Measurements from ENCODE around the gene TBX3. TPM values are rescaled to one million over a fixed set of nuclear protein-coding genes. Genes with fewer than 3 reads are reported as not detected.

The TBX3 gene
- total and polyA plus RNA-seq, 3 experiments from 2014 or later = not detected

DNA sequence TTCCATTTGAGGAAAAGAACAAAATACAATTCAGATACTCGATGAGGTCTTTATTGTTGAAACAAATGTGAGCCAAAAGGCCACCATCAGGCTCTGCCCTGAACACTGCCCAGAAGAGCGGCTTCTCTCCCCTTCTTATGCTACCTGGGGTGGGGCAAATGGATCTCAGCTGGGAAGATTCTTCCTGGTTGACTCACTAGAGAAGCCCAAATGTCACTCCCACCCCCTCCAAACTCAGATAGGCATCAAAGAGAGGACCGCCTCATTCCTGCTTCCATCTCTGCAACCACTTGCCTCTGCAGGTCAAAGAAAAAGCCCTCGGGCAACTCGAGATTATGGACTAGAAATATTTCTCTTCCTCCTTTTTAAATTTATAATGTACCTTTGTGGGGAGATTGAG is 55.8 kb downstream of the TBX3 start:
- H3K36me3 Mint-ChIP-seq = peaks cover 0 to 1% (median 0%) of the 10 kb centered on the region in 3 donors
- no peak for DNase-seq
- H3K9me3 Mint-ChIP-seq = peaks cover 0 to 3% (median 0%) of the 10 kb centered on the region in 5 donors
- H3K27me3 ChIP-seq (ENCODE audit: insufficient read depth, low read length, poor library complexity, severe bottlenecking) = no peaks in the 10 kb centered on the region
- H3K4me3 ChIP-seq (ENCODE audit: low read length) = no peak overlapping the region
- no peaks in the 10 kb centered on the region for H3K4me1 ChIP-seq (ENCODE audit: insufficient read depth, low read length)
- no peak overlapping the region for H3K27ac Mint-ChIP-seq
- H3K27ac ChIP-seq (ENCODE audit: low read depth, low read length) = no peak overlapping the region
- H3K9me3 ChIP-seq (ENCODE audit: low read length) = no peaks in the 10 kb centered on the region
- ChIA-PET POLR2A (no interaction called here), CTCF (no interaction called here)
- H3K27me3 Mint-ChIP-seq = peaks cover 0 to 1% of the 10 kb centered on the region in 2 donors
- H3K4me1 Mint-ChIP-seq = no peaks in the 10 kb centered on the region
- H3K36me3 ChIP-seq (ENCODE audit: insufficient read depth, low read length) = no peaks in the 10 kb centered on the region
- no peak overlapping the region for H3K4me3 Mint-ChIP-seq

GRCh38 chr12:114627393-114627792 is 56.6 kb downstream of the TBX3 start:
- Mint-ChIP-seq H3K27me3 (peaks cover 0 to 1% of the 10 kb centered on the region in 2 donors), H3K36me3 (peaks cover 0 to 1% (median 0%) of the 10 kb centered on the region in 3 donors), H3K27ac (no peak overlapping the region), H3K4me3 (no peak overlapping the region), H3K4me1 (no peaks in the 10 kb centered on the region), H3K9me3 (peaks cover 0 to 3% (median 0%) of the 10 kb centered on the region in 5 donors)
- ChIA-PET CTCF (interaction anchor here (1.1 kb wide), 1 partner anchor 1290 kb away, joined by 3 read pairs; no protein-coding TSS in a partner anchor), POLR2A (no interaction called here)
- no peaks in the 10 kb centered on the region for H3K4me1 ChIP-seq (ENCODE audit: insufficient read depth, low read length)
- H3K27ac ChIP-seq (ENCODE audit: low read depth, low read length) = no peak overlapping the region
- no peaks in the 10 kb centered on the region for H3K9me3 ChIP-seq (ENCODE audit: low read length)
- no peaks in the 10 kb centered on the region for H3K27me3 ChIP-seq (ENCODE audit: insufficient read depth, low read length, poor library complexity, severe bottlenecking)
- H3K4me3 ChIP-seq (ENCODE audit: low read length) = no peak overlapping the region
- H3K36me3 ChIP-seq (ENCODE audit: insufficient read depth, low read length) = no peaks in the 10 kb centered on the region
- no peak for DNase-seq

- H3K27ac Mint-ChIP-seq = no peak overlapping the region
- H3K27me3 Mint-ChIP-seq = peaks cover 0 to 1% of the 10 kb centered on the region in 2 donors
- H3K36me3 Mint-ChIP-seq = no peaks in the 10 kb centered on the region
- Histone ChIP-seq H3K36me3 (ENCODE audit: insufficient read depth, low read length) (no peaks in the 10 kb centered on the region), H3K27me3 (ENCODE audit: insufficient read depth, low read length, poor library complexity, severe bottlenecking) (no peaks in the 10 kb centered on the region), H3K4me3 (ENCODE audit: low read length) (no peak overlapping the region), H3K27ac (ENCODE audit: low read depth, low read length) (no peak overlapping the region), H3K9me3 (ENCODE audit: low read length) (no peaks in the 10 kb centered on the region), H3K4me1 (ENCODE audit: insufficient read depth, low read length) (no peaks in the 10 kb centered on the region)
- H3K9me3 Mint-ChIP-seq = peaks cover 0 to 5% (median under 1%) of the 10 kb centered on the region in 5 donors
- CTCF ChIA-PET = no interaction called here
- POLR2A ChIA-PET = no interaction called here
- no peak overlapping the region for H3K4me3 Mint-ChIP-seq
- DNase-seq = no peak
- H3K4me1 Mint-ChIP-seq = no peaks in the 10 kb centered on the region
Measured at GRCh38 chr12:114625294-114625851, 58.6 kb downstream of the TBX3 start.

DNA sequence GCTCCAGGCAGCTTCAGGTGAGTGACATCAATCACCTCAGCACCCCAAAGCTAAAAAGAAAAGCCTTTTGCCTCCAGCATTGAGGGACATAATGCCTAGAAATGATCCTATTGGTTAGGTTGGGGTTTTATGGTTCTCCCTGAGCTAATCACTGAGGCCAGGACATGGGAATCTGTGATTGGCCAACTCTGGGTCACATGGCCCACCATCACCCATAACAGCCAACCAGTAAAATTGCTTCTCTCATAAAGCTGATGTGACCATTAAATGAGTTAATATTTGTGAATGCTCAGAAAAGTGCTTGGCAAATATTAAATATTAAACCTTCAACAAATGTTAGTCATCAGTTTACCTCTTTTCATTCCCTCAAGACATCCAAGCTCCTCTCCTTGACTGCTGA is 60.2 kb downstream of the TBX3 start:
- Histone ChIP-seq H3K4me3 (ENCODE audit: low read length) (no peak overlapping the region), H3K36me3 (ENCODE audit: insufficient read depth, low read length) (no peaks in the 10 kb centered on the region), H3K4me1 (ENCODE audit: insufficient read depth, low read length) (no peaks in the 10 kb centered on the region), H3K9me3 (ENCODE audit: low read length) (no peaks in the 10 kb centered on the region), H3K27ac (ENCODE audit: low read depth, low read length) (no peak overlapping the region), H3K27me3 (ENCODE audit: insufficient read depth, low read length, poor library complexity, severe bottlenecking) (no peaks in the 10 kb centered on the region)
- H3K27ac Mint-ChIP-seq = no peak overlapping the region
- H3K36me3 Mint-ChIP-seq = no peaks in the 10 kb centered on the region
- H3K9me3 Mint-ChIP-seq = peaks cover 0 to 8% (median 0%) of the 10 kb centered on the region in 5 donors
- DNase-seq = no peak
- CTCF ChIA-PET = no interaction called here
- H3K4me3 Mint-ChIP-seq = no peak overlapping the region
- H3K27me3 Mint-ChIP-seq = peaks cover 0 to 3% of the 10 kb centered on the region in 2 donors
- POLR2A ChIA-PET = no interaction called here
- H3K4me1 Mint-ChIP-seq = no peaks in the 10 kb centered on the region
